Measurements from ENCODE around the gene UTP15.

- TF ChIP-seq TAF1 (IDR thresholded peaks at IDR 0.05; ENCODE audit: borderline replicate concordance, insufficient read depth, low read length), result no peak
- TF ChIP-seq REST (IDR thresholded peaks at IDR 0.05; ENCODE audit: insufficient read depth in 1 of 2, low read depth in 2 of 2, low read length in 2 of 2), result no peak
- no peak for TF ChIP-seq POLR2AphosphoS5 (IDR thresholded peaks at IDR 0.05; ENCODE audit: low read depth, low read length)
Observed at GRCh38 chr5:73623901-73624404, 58.4 kb downstream of the UTP15 start.

Data from PFSK-1 (cell line).